Measurements from ENCODE around the gene INO80D. TPM values are rescaled to one million over a fixed set of nuclear protein-coding genes. Genes with fewer than 3 reads are reported as not detected.

Gene INO80D
- total and polyA plus RNA-seq, 2 of the 13 experiments (the other 11 are each of a cell fraction or from before 2014, with no cell fraction given), result 7.6 to 7.9 TPM

DNA sequence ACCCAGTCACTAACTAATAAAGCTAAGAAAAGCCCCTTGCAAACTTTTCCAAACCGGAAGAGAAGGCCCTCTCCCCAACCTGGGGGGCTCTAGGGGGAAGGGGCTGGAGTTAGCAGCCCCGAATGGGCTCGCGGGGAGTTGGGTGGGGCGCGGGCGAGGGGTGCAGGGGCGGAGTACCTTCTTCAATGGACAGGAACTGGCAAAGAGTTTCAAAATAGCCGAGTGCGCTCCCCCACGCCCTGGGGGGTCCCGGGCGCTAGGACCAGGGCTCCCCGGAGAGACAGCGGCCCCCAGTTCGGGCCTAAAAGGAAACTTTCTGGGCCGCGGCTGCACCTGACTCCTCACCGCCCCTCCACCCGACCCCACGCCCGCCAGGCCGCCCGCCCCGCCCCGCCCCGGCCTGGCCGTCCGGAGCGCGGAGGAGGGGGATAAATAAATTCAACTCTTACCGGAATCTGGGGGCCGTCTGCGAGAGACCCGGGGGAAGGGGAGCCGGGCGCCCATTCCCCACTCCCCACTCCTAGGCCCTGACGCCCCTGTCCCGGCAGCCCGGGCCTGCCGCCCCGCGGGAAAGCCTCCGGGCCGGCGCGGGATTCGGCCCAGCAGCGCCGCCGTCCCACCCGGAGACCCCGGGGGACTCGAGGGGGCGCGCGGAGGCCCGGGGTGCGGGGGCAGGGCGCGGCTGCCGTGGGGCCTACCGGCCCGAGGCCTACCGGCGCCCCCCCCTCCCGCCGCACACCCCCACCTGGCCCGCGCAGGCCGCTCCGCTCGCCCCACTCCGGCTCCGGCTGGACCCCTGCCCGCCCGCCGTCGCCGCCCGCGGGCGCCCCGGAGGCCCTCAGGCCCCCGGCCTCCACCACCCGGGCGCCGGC, 868 bp downstream of the INO80D start (continued):
- TF ChIP-seq, protein P1, sequence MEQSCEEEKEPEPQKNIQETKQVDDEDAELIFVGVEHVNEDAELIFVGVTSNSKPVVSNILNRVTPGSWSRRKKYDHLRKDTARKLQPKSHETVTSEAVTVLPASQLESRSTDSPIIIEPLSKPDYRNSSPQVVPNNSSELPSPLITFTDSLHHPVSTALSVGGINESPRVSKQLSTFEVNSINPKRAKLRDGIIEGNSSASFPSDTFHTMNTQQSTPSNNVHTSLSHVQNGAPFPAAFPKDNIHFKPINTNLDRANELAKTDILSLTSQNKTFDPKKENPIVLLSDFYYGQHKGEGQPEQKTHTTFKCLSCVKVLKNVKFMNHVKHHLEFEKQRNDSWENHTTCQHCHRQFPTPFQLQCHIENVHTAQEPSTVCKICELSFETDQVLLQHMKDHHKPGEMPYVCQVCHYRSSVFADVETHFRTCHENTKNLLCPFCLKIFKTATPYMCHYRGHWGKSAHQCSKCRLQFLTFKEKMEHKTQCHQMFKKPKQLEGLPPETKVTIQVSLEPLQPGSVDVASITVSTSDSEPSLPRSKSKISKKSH (CRISPR knock-in tag; IDR thresholded peaks at IDR 0.05; ENCODE audit: borderline replicate concordance), result no peak
- TF ChIP-seq, protein P2, sequence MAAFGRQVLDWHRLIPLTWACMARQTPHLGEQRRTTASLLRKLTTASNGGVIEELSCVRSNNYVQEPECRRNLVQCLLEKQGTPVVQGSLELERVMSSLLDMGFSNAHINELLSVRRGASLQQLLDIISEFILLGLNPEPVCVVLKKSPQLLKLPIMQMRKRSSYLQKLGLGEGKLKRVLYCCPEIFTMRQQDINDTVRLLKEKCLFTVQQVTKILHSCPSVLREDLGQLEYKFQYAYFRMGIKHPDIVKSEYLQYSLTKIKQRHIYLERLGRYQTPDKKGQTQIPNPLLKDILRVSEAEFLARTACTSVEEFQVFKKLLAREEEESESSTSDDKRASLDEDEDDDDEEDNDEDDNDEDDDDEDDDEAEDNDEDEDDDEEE (CRISPR knock-in tag; IDR thresholded peaks at IDR 0.05), result no peak
- TF ChIP-seq ZMYM2 (CRISPR knock-in tag; IDR thresholded peaks at IDR 0.05), result no peak
- TF ChIP-seq MAF1 (CRISPR knock-in tag; IDR thresholded peaks at IDR 0.05; ENCODE audit: borderline replicate concordance), result peak; percentile 34; the same call in 1 of the 2 replicates
- TF ChIP-seq FOXJ3 (CRISPR knock-in tag; IDR thresholded peaks at IDR 0.05; ENCODE audit: borderline replicate concordance), result no peak
- no peak; the same call in 1 of the 2 replicates for TF ChIP-seq ZNF563 (CRISPR knock-in tag; IDR thresholded peaks at IDR 0.05)
- no peak for TF ChIP-seq JUND (CRISPR knock-in tag; IDR thresholded peaks at IDR 0.05)
- no peak for TF ChIP-seq NR1H2 (CRISPR knock-in tag; IDR thresholded peaks at IDR 0.05; ENCODE audit: borderline replicate concordance, low read depth)
- TF ChIP-seq ZNF619 (CRISPR knock-in tag; IDR thresholded peaks at IDR 0.05), result no peak
- no peak for TF ChIP-seq TCF12 (IDR thresholded peaks at IDR 0.05)
- TF ChIP-seq TCF12 (CRISPR knock-in tag; IDR thresholded peaks at IDR 0.05), result no peak
- TF ChIP-seq TEAD2 (CRISPR knock-in tag; IDR thresholded peaks at IDR 0.05), result no peak
- TF ChIP-seq ATF1 (CRISPR knock-in tag; IDR thresholded peaks at IDR 0.05), result no peak
- TF ChIP-seq XBP1 (CRISPR knock-in tag; IDR thresholded peaks at IDR 0.05), result no peak
- peak; percentile 63; the same call in 1 of the 2 replicates for TF ChIP-seq KAT7 (CRISPR knock-in tag; IDR thresholded peaks at IDR 0.05; ENCODE audit: borderline replicate concordance)
- peak; percentile 11; the same call in 1 of the 2 replicates for TF ChIP-seq ISL2 (CRISPR knock-in tag; IDR thresholded peaks at IDR 0.05)
- TF ChIP-seq, protein P3, sequence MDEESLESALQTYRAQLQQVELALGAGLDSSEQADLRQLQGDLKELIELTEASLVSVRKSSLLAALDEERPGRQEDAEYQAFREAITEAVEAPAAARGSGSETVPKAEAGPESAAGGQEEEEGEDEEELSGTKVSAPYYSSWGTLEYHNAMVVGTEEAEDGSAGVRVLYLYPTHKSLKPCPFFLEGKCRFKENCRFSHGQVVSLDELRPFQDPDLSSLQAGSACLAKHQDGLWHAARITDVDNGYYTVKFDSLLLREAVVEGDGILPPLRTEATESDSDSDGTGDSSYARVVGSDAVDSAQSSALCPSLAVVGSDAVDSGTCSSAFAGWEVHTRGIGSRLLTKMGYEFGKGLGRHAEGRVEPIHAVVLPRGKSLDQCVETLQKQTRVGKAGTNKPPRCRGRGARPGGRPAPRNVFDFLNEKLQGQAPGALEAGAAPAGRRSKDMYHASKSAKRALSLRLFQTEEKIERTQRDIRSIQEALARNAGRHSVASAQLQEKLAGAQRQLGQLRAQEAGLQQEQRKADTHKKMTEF (CRISPR knock-in tag; IDR thresholded peaks at IDR 0.05), result 0 out of 2 replicates have a peak, but pooled peaks have one; percentile 24
- TF ChIP-seq, protein P4, sequence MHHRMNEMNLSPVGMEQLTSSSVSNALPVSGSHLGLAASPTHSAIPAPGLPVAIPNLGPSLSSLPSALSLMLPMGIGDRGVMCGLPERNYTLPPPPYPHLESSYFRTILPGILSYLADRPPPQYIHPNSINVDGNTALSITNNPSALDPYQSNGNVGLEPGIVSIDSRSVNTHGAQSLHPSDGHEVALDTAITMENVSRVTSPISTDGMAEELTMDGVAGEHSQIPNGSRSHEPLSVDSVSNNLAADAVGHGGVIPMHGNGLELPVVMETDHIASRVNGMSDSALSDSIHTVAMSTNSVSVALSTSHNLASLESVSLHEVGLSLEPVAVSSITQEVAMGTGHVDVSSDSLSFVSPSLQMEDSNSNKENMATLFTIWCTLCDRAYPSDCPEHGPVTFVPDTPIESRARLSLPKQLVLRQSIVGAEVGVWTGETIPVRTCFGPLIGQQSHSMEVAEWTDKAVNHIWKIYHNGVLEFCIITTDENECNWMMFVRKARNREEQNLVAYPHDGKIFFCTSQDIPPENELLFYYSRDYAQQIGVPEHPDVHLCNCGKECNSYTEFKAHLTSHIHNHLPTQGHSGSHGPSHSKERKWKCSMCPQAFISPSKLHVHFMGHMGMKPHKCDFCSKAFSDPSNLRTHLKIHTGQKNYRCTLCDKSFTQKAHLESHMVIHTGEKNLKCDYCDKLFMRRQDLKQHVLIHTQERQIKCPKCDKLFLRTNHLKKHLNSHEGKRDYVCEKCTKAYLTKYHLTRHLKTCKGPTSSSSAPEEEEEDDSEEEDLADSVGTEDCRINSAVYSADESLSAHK (CRISPR knock-in tag; IDR thresholded peaks at IDR 0.05; ENCODE audit: borderline replicate concordance), result no peak
- TF ChIP-seq HMG20A (CRISPR knock-in tag; IDR thresholded peaks at IDR 0.05; ENCODE audit: borderline replicate concordance), result no peak

All from HepG2 (cell line).